H1 (cell line): Measurements from ENCODE around the gene CACNA2D3. TPM values are rescaled to one million over a fixed set of nuclear protein-coding genes. Genes with fewer than 3 reads are reported as not detected.

ENCODE experiments used
- CTCF ChIA-PET: fragments of 300-600 bp; sonication (Branson Sonifier 250); formaldehyde crosslinking; loops from one replicate; lab custom pipeline; 2021; ENCODE audit not compliant: partially characterized antibody; lab: Charles Lee
- POLR2A ChIA-PET: fragments of 300-600 bp; sonication (Branson Sonifier 250); formaldehyde crosslinking; loops from one replicate; lab custom pipeline; 2021; ENCODE audit warnings: inconsistent platforms; ENCODE audit not compliant: partially characterized antibody; lab: Charles Lee
- DNase-seq, 2 experiments: peaks; one replicate each; pipeline versions ENCODE4 v3.0.0 to v3.0.0-alpha.2; 2010 to 2022; ENCODE audit warnings: low spot score in 2 of 2, low read depth in 1 of 2, mixed read lengths in 1 of 2
- FAIRE-seq: peaks from 2 replicates; lab custom pipeline; 2011; peaks lifted over from hg19 to GRCh38; lab: Jason Lieb, UNC
- H2AFZ ChIP-seq: 2 replicates; pipeline ENCODE4 v1.8.1; 2012; ENCODE audit warnings: low read length, inconsistent platforms
- H2AK5ac ChIP-seq: 2 replicates; pipeline ENCODE4 v1.6.1; 2013; ENCODE audit warnings: low read depth, low read length
- H2BK120ac ChIP-seq: replicated peaks from 2 replicates; pipeline ENCODE3; 2013; ENCODE audit warnings: low read depth, low read length, inconsistent platforms
- H2BK12ac ChIP-seq: 2 replicates; pipeline ENCODE4 v1.6.1; 2013; ENCODE audit warnings: low read depth, low read length
- H2BK15ac ChIP-seq: 2 replicates; pipeline ENCODE4 v1.6.1; 2013; ENCODE audit warnings: low read length
- H2BK20ac ChIP-seq: 2 replicates; pipeline ENCODE4 v1.6.1; 2013; ENCODE audit warnings: low read length
- H2BK5ac ChIP-seq: 2 replicates; pipeline ENCODE4 v1.6.1; 2013; ENCODE audit warnings: low read depth, low read length
- H3K14ac ChIP-seq: 2 replicates; pipeline ENCODE4 v1.6.1; 2013; ENCODE audit warnings: inconsistent platforms; ENCODE audit not compliant: insufficient read length
- H3K18ac ChIP-seq: 2 replicates; pipeline ENCODE4 v1.6.1; 2013; ENCODE audit warnings: low read length; ENCODE audit errors: extremely low read depth
- H3K23ac ChIP-seq: 2 replicates; pipeline ENCODE4 v1.6.1; 2013; ENCODE audit warnings: inconsistent platforms; ENCODE audit not compliant: insufficient read length
- H3K23me2 ChIP-seq: 2 replicates; pipeline ENCODE4 v1.6.1; 2013; ENCODE audit warnings: low read depth, low read length
- H3K27ac ChIP-seq: 2 replicates; pipeline ENCODE4 v1.6.1; 2011; ENCODE audit warnings: low read depth, low read length, inconsistent platforms
- H3K27me3 ChIP-seq, 4 experiments: replicated peaks in 1 of 4; 1 replicate in 1 of 4; 2 replicates in 3 of 4; pipeline versions ENCODE4 v1.6.1 to v1.8.1; 2011 to 2013; ENCODE audit warnings: low read length in 3 of 4, mild to moderate bottlenecking in 3 of 4, inconsistent platforms in 2 of 4, mixed read lengths in 2 of 4, moderate library complexity in 1 of 4; ENCODE audit not compliant: control insufficient read depth in 3 of 4, insufficient read depth in 3 of 4; ENCODE audit errors: extremely low read depth in 1 of 4
- H3K36me3 ChIP-seq, 4 experiments: 2 replicates each; pipeline versions ENCODE4 v1.6.1 to v1.8.1; 2011 to 2013; ENCODE audit warnings: mild to moderate bottlenecking in 4 of 4, low read length in 3 of 4, moderate library complexity in 2 of 4, control low read depth in 1 of 4, inconsistent platforms in 1 of 4; ENCODE audit not compliant: insufficient read depth in 4 of 4, control insufficient read depth in 2 of 4
- H3K4ac ChIP-seq: replicated peaks from 2 replicates; pipeline ENCODE3; 2013; ENCODE audit warnings: low read length, low read depth, mixed read lengths, inconsistent platforms; ENCODE audit not compliant: insufficient read length
- H3K4me1 ChIP-seq, 4 experiments: replicated peaks in 1 of 4; 1 replicate in 1 of 4; 2 replicates in 3 of 4; pipeline versions ENCODE4 v1.6.1 to v1.8.1; 2011 to 2013; ENCODE audit warnings: low read length in 3 of 4, inconsistent platforms in 2 of 4, mixed read lengths in 1 of 4; ENCODE audit not compliant: insufficient read depth in 4 of 4, control insufficient read depth in 3 of 4
- H3K4me2 ChIP-seq, 2 experiments: 2 replicates each; pipeline versions ENCODE4 v1.6.1 to v1.8.1; 2011 to 2013; ENCODE audit warnings: low read depth in 2 of 2, low read length in 2 of 2, control low read depth in 1 of 2, inconsistent platforms in 1 of 2, mild to moderate bottlenecking in 1 of 2; ENCODE audit not compliant: insufficient read depth in 1 of 2
- H3K4me3 ChIP-seq, 4 experiments: fragments of 200-600, 300-600 bp in 1 of 4; sonication (generic), shearing (Covaris generic), sonication (Bioruptor Twin) in 1 of 4; 2 replicates each; pipeline versions ENCODE4 v1.5.1 to v1.8.1; 2011 to 2016; ENCODE audit warnings: low read length in 4 of 4, low read depth in 3 of 4, control low read depth in 2 of 4, inconsistent platforms in 2 of 4, mild to moderate bottlenecking in 2 of 4, mixed read lengths in 1 of 4, moderate library complexity in 1 of 4; ENCODE audit not compliant: insufficient read depth in 2 of 4; ENCODE audit errors: extremely low read depth in 1 of 4
- H3K56ac ChIP-seq: replicated peaks from 2 replicates; pipeline ENCODE3; 2013; ENCODE audit warnings: low read depth, mild to moderate bottlenecking, mixed read lengths, low read length, inconsistent platforms; ENCODE audit not compliant: insufficient read length
- H3K79me1 ChIP-seq: 2 replicates; pipeline ENCODE4 v1.6.1; 2013; ENCODE audit warnings: low read depth, low read length, control low read depth
- H3K79me2 ChIP-seq, 2 experiments: 2 replicates each; pipeline versions ENCODE4 v1.6.1 to v1.8.1; 2012 to 2013; ENCODE audit warnings: low read length in 2 of 2, mild to moderate bottlenecking in 2 of 2, inconsistent platforms in 1 of 2; ENCODE audit not compliant: insufficient read depth in 2 of 2, control insufficient read depth in 1 of 2
- H3K9ac ChIP-seq, 4 experiments: replicated peaks in 1 of 4; 1 replicate in 1 of 4; 2 replicates in 3 of 4; pipeline versions ENCODE4 v1.6.1 to v1.8.1; 2011 to 2013; ENCODE audit warnings: low read depth in 3 of 4, low read length in 3 of 4, control low read depth in 2 of 4, mild to moderate bottlenecking in 2 of 4, moderate library complexity in 2 of 4, inconsistent platforms in 1 of 4; ENCODE audit errors: extremely low read depth in 1 of 4
- H3K9me3 ChIP-seq, 2 experiments: 2 replicates each; pipeline versions ENCODE4 v1.6.1 to v1.8.1; 2012 to 2013; ENCODE audit warnings: mild to moderate bottlenecking in 2 of 2, moderate library complexity in 2 of 2, control low read depth in 1 of 2, inconsistent platforms in 1 of 2, low read depth in 1 of 2, low read length in 1 of 2, mixed read lengths in 1 of 2; ENCODE audit not compliant: insufficient read depth in 2 of 2
- H4K20me1 ChIP-seq, 2 experiments: replicated peaks in 1 of 2; 2 replicates each; pipeline versions ENCODE3 to v1.8.1; 2011 to 2013; ENCODE audit warnings: inconsistent platforms in 2 of 2, low read length in 2 of 2, mild to moderate bottlenecking in 1 of 2; ENCODE audit not compliant: insufficient read depth in 2 of 2, control insufficient read depth in 1 of 2
- H4K5ac ChIP-seq: 2 replicates; pipeline ENCODE4 v1.6.1; 2013; ENCODE audit warnings: low read length, low read depth, mixed read lengths, inconsistent platforms; ENCODE audit not compliant: insufficient read length
- H4K8ac ChIP-seq: 2 replicates; pipeline ENCODE4 v1.8.0; 2013; ENCODE audit warnings: mild to moderate bottlenecking, moderate library complexity, low read length, inconsistent platforms; ENCODE audit not compliant: insufficient read depth; ENCODE audit errors: extremely low read depth
- H4K91ac ChIP-seq: replicated peaks from 2 replicates; pipeline ENCODE3; 2013; ENCODE audit warnings: low read length, mixed read lengths, inconsistent platforms; ENCODE audit not compliant: insufficient read length
- CBX8 ChIP-seq: fragments of 300-800, 300-1000 bp; sonication (generic); IDR thresholded peaks from 2 replicates; pipeline ENCODE4 v1.7.1; 2016; ENCODE audit warnings: low read depth, low read length, borderline replicate concordance
- EZH2 ChIP-seq: fragments of 200-600 bp; sonication (generic); IDR thresholded peaks from 2 replicates; pipeline ENCODE4 v1.7.1; 2012; ENCODE audit warnings: low read depth, mild to moderate bottlenecking, moderate library complexity, low read length, inconsistent platforms; ENCODE audit not compliant: severe bottlenecking
- GABPA ChIP-seq: IDR thresholded peaks from 2 replicates; pipeline ENCODE4 v1.6.1; 2011; ENCODE audit warnings: mild to moderate bottlenecking, low read length, moderate library complexity, borderline replicate concordance; ENCODE audit not compliant: insufficient read depth
- POLR2A ChIP-seq, 2 experiments: IDR thresholded peaks; 1 replicate in 1 of 2; 2 replicates in 1 of 2; pipeline ENCODE4 v1.6.1; 2011; ENCODE audit warnings: low read depth in 2 of 2, low read length in 2 of 2, mild to moderate bottlenecking in 2 of 2; ENCODE audit errors: control extremely low read depth in 1 of 2
- POLR2AphosphoS5 ChIP-seq: IDR thresholded peaks from 2 replicates; pipeline ENCODE4 v1.6.1; 2011; ENCODE audit warnings: low read depth, low read length
- RBBP5 ChIP-seq: IDR thresholded peaks from 2 replicates; pipeline ENCODE4 v1.7.1; 2012; ENCODE audit warnings: low read depth, mild to moderate bottlenecking, inconsistent platforms, low read length, moderate library complexity, borderline replicate concordance
- RNF2 ChIP-seq: fragments of 200-900, 300-1000 bp; sonication (generic); IDR thresholded peaks from 2 replicates; pipeline ENCODE4 v1.7.1; 2016; ENCODE audit warnings: borderline replicate concordance, low read depth, mild to moderate bottlenecking, antibody characterized with exemption, low read length; ENCODE audit not compliant: poor library complexity, severe bottlenecking; ENCODE audit errors: missing control alignments
- RXRA ChIP-seq: IDR thresholded peaks from 2 replicates; pipeline ENCODE4 v1.6.1; 2011; ENCODE audit warnings: low read depth, mild to moderate bottlenecking, low read length, moderate library complexity; ENCODE audit not compliant: insufficient read depth
- SIN3A ChIP-seq, 2 experiments: IDR thresholded peaks in 1 of 2; conservative IDR thresholded peaks in 1 of 2; 2 replicates each; pipeline ENCODE4 v1.6.1; 2011 to 2012; ENCODE audit warnings: low read length in 2 of 2, improper control_type of control experiment in 1 of 2, low read depth in 1 of 2, mild to moderate bottlenecking in 1 of 2
- SIRT6 ChIP-seq: IDR thresholded peaks from one replicate; pipeline ENCODE4 v1.7.1; 2012; ENCODE audit warnings: low read length, inconsistent platforms
- SP4 ChIP-seq: IDR thresholded peaks from 2 replicates; pipeline ENCODE4 v1.6.1; 2012; ENCODE audit warnings: low read length, inconsistent platforms
- TBP ChIP-seq: IDR thresholded peaks from 2 replicates; pipeline ENCODE4 v1.6.1; 2011; ENCODE audit warnings: low read depth, low read length, improper control_type of control experiment
- TCF12 ChIP-seq: IDR thresholded peaks from 2 replicates; pipeline ENCODE4 v1.6.1; 2011; ENCODE audit warnings: low read depth, mild to moderate bottlenecking, low read length
- WGBS, 2 experiments: shearing (Covaris generic) in 1 of 2; methylation state at CpG; one replicate each; pipeline versions ENCODE4 v1.1.6 to v1.1.7; 2013 to 2015; ENCODE audit warnings: low lambda C conversion rate in 2 of 2, mixed read lengths in 2 of 2, inconsistent platforms in 1 of 2, low coverage in 1 of 2, missing lambda C conversion rate in 1 of 2; ENCODE audit not compliant: insufficient replicate concordance in 2 of 2, insufficient coverage in 1 of 2, insufficient read length in 1 of 2; ENCODE audit errors: extremely low coverage in 1 of 2, missing lambda C conversion rate in 1 of 2; 5-methylcytosine and 5-hydroxymethylcytosine counted together
- polyA plus RNA-seq, 7 experiments: library from polyadenylated mRNA; depleted of rRNA in 3 of 7; stranded (reverse) in 5 of 7; unstranded in 2 of 7; fragments of >200 nt in 5 of 7; fragments of 200-250 nt in 2 of 7; gene quantifications; 1 replicate in 5 of 7; 2 replicates in 1 of 7; 4 replicates in 1 of 7; pipeline versions ENCODE4 v1.2.1 to v1.2.3, GENCODE V29; 2011 to 2013; ENCODE audit warnings: missing spikeins in 2 of 7, mixed read lengths in 2 of 7
- total RNA-seq: library from RNA; stranded (reverse); fragmentation: NEBNext Ultra II Directional; extraction: Animal tissue kit (Norgen Biotek cat#: 25700); gene quantifications from 2 replicates; pipeline ENCODE4 v1.2.1, GENCODE V29; 2021
- TF ChIP-seq, protein P1 (sequence below): IDR thresholded peaks from 2 replicates; pipeline ENCODE4 v1.6.1; 2012; ENCODE audit warnings: inconsistent platforms

CACNA2D3 gene
- total and polyA plus RNA-seq, 2 of the 8 experiments (the other 6 are each of a cell fraction or from before 2014, with no cell fraction given): 1.5 to 1.8 TPM

DNA sequence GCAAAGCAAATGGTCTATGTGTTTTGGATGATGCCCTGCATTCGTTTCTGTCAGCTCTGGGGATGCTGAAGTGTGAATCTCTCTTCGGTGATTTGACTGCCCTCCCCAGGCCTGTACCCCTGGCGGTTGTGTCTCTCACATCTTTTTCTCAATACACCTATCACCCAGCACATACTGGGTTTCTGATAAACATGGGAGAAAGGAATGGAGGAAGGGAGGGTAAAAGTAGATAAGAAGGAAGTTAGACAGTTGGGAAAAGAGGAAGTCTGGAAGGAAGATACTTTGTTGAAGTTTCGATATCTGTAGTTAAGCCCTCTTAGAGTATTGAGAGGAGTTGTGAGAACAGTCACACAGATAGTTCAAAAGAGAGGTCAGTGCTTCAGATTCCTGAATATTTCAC lies 841.3 kb downstream of the CACNA2D3 start:
- FAIRE-seq (no peak), DNase-seq (no peak)
- Histone ChIP-seq H2BK20ac (no peak overlapping the region), H3K4ac (no peak overlapping the region), H3K23ac (no peak overlapping the region), H3K27ac (no peak overlapping the region), H2BK12ac (no peak overlapping the region), H3K18ac (no peak overlapping the region), H3K4me2 (no peak overlapping the region), H3K27me3 (no peaks in the 10 kb centered on the region; a peak in 1 of 7 replicates), H3K4me3 (no peak overlapping the region), H4K20me1 (no peaks in the 10 kb centered on the region), H3K79me1 (no peaks in the 10 kb centered on the region), H4K5ac (no peak overlapping the region), H3K79me2 (no peaks in the 10 kb centered on the region), H2AFZ (no peak overlapping the region), H3K9me3 (no peaks in the 10 kb centered on the region), H2BK15ac (no peak overlapping the region), H2AK5ac (no peak overlapping the region), H2BK5ac (no peak overlapping the region), H3K56ac (no peak overlapping the region), H3K36me3 (no peaks in the 10 kb centered on the region), H3K4me1 (peaks cover 0 to 4% (median 2%) of the 10 kb centered on the region in 4 experiments; a peak in 2 of 7 replicates), H3K23me2 (no peaks in the 10 kb centered on the region), H2BK120ac (no peak overlapping the region), H3K14ac (no peak overlapping the region), H3K9ac (no peak overlapping the region), H4K8ac (no peak overlapping the region), H4K91ac (no peak overlapping the region)
- 85% methylated on average over 4 of the region's 4 CpGs; no CpG with 5 or more reads in 1 of the 2 experiments for WGBS, 2 experiments
- POLR2A ChIA-PET: no interaction called here
- CTCF ChIA-PET: no interaction called here
- TF ChIP-seq, protein P1, sequence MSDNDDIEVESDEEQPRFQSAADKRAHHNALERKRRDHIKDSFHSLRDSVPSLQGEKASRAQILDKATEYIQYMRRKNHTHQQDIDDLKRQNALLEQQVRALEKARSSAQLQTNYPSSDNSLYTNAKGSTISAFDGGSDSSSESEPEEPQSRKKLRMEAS: no peak
- TF ChIP-seq EZH2 (no peak), RXRA (no peak), CBX8 (no peak), POLR2A (IDR thresholded peaks at IDR 0.05; ENCODE audit: control extremely low read depth in 1 of 2, low read depth in 2 of 2, low read length in 2 of 2) (no peak), TBP (no peak), RBBP5 (no peak), SIN3A (conservative IDR thresholded peaks at IDR 0.05 in 1 of 2, IDR thresholded peaks at IDR 0.05 in 1 of 2; ENCODE audit: low read depth in 1 of 2, low read length in 2 of 2) (no peak), SP4 (no peak), RNF2 (no peak), SIRT6 (no peak), POLR2AphosphoS5 (no peak), GABPA (no peak), TCF12 (no peak)
